Adipose tissue (tissue), 3 donors: ENCODE results near the gene CUBN. TPM values are rescaled to one million over a fixed set of nuclear protein-coding genes. Genes with fewer than 3 reads are reported as not detected.

ENCODE experiments used
- H3K27ac ChIP-seq: one replicate; pipeline ENCODE4 v1.5.1; 2013; ENCODE audit warnings: low read depth, low read length
- WGBS, 3 donors: extraction: QIAGEN DNeasy Blood & Tissue Kit; methylation state at CpG; one replicate each; pipeline ENCODE4 v1.1.7; 2013; 5-methylcytosine and 5-hydroxymethylcytosine counted together
- polyA plus RNA-seq, 3 donors: library from polyadenylated mRNA; stranded (reverse); fragments of 200-250 nt; gene quantifications; one replicate each; pipeline ENCODE4 v1.2.3, GENCODE V29; 2013
- donor health status: healthy with polysubstance abuse.
- donor health status: Bipolar disorder and iron deficiency.
- donor health status: healthy.

Gene CUBN
- polyA plus RNA-seq, 3 donors, result 0.20 to 0.56 (median 0.36) TPM

DNA sequence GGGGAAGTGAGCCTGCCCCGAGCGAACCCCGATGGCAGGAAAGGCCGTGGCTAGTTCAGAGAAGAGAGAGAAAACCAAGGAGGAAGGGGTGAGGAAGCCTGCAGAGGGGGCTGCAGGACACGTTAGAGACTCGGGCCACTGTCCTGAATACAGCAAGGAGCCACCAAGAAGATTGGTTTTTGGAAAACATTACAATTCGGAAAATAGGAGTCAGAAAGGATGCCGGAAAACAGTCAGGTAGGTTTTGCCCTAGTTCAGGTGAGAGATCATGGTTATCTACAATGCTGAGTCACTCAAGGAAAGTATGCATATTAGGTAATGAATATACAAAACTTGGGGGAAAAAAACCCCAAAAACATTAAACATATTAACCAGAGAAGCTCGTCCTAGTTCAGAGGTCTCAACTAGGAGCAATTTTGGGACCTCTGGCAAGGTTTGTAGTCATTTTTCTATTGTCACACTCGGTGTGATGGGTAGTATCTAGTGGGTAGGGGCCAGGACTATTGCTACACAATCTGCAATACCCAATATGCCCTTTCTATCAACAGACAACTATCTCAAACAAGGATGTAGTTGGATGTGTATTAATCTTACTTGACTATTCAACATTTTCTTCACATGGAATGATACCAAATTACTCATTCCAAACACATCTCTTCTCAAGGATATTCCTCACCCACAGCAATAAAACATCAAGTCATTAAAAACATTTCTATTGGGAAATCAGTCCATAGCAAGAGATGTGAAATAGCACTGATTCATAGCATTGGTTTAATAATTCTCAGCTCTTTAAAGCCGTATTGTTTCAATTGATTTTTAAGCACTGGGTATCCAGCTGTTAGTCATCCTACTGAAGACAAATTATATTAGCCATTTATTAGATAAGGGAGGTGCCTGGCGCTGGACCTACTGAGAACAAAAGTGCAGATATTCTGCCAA, 238.0 kb downstream of the CUBN start:
- WGBS, 3 donors, result 22 to 25% (median 23%) methylated on average over 12 of the region's 12 CpGs

DNA sequence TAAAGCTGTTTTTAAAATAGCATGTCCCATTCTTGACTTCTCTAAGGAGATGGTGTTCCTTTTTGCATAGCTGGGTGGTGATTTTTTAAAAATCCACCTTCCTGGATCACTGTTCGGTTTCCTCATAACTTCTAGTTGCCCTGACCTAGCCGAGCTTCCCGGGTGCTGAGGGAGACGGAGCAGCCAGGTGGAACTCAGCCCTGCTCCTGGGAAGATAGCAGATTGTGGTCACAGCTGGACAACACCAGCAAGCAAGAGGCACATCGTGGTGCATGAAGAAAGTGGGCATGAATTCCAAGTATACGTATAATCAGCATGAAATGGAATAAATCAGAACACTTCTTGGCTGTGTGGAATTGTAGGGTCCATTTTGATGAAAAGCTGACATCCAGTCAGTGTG, 238.9 kb downstream of the CUBN start:
- WGBS, 3 donors, result 56 to 89% (median 88%) methylated on average over 6 of the region's 6 CpGs
- H3K27ac ChIP-seq, result no peak overlapping the region

More for the DNA sequence above, 238.0 kb downstream of the CUBN start:
- H3K27ac ChIP-seq, result no peak overlapping the region

DNA sequence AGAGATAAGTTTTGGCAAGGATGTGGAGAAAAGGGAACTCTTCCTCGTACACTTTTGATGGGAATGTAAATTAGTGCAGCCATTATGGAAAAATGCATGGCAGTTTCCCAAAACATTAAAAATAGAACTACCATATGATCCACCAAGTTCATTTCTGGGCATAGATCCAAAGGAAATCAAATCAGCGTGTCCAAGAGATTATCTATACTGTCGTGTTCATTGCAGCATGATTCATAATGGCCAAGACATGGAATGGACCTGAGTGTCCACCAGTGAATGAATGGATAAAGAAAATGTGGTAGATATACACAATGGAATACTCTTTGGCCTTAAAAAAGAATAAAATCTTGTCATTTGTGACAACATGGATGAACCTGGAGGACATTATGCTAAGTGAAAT, 242.0 kb downstream of the CUBN start:
- 19 to 53% (median 46%) methylated on average over 3 of the region's 3 CpGs for WGBS, 3 donors
- H3K27ac ChIP-seq, result no peak overlapping the region

DNA sequence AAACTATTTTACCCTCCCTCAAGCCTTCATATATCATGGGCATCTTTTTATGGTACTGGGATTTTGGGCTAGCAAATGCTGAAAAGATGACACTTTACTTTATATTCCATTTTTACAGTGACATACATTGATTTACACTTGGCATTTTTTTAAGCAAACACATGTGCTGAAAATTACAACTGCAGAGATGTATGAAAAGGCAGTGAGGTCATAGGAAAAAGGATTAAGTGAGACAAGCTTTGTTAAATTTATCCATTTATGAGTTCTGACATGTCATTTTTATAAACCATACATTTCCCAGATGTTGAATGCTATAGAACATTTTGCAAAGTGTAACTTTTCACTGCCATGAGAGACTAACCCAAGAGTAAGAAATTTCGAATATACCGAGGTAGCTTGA, 243.6 kb downstream of the CUBN start:
- 83 to 87% (median 83%) methylated on average over 2 of the region's 2 CpGs for WGBS, 3 donors

DNA sequence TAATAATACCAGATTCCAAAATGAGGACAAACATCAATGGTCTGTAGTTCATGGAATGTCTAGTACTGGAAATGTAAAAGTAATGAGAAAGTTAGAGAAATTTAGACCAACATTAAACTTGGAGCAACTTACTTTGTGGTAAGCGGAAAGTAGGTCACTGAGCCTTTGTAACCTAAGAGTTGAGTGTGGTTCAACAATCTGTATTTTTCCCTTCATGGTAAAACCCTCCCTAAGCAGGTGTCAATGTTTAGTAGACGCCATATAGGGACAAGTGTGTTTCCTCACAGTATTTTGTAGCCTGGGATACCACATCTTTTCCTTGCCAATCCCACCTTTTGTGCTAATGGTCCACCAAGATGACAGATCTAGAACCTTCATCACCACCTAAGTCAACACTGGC, 245.1 kb downstream of the CUBN start:
- H3K27ac ChIP-seq, result no peak overlapping the region
- 81 to 93% (median 92%) methylated on average over 2 of the region's 2 CpGs for WGBS, 3 donors

More for the DNA sequence above, 243.6 kb downstream of the CUBN start:
- no peak overlapping the region for H3K27ac ChIP-seq

DNA sequence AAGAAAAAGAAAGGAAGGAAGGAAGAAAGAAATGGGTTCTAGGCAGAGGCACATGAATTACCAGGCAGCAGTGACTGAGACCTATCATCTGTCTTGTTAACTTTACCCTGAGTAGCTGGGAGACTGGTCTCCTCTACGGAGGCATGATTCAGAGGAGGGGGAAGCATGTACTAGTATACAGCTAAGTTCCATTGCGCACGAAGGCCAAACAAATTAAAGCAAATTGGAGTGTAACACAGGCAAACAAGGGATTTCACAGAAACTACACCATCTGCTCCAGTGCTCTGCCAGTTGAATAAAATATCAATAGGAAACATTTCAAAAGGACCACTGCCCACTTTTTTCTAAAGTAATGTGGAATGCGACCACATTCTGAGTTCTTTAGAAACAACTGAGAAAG, 246.5 kb downstream of the CUBN start:
- H3K27ac ChIP-seq, result no peak overlapping the region
- WGBS, 3 donors, result 88 to 90% (median 90%) methylated on average over 4 of the region's 4 CpGs

DNA sequence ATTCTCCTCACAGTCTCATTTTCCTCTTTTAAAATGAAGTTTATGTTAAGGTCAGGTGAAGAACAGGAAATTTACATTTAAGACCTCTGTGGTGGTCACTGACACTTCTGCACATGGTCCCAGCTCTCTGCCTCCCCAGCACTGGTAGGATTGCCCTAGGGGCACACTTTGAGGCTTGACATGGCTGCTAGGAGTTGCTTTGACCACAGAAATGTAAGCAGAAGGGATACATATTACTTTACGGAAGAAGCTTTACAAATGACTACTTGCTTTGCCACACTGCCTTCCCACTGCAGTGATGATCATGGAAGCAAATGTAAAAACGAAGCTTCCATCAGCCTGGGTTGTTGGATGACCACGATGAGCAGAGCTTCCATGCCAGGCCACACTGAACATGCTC, 259.3 kb downstream of the CUBN start:
- H3K27ac ChIP-seq, result no peak overlapping the region
- 83 to 92% (median 88%) methylated on average over 3 of the region's 3 CpGs for WGBS, 3 donors

DNA sequence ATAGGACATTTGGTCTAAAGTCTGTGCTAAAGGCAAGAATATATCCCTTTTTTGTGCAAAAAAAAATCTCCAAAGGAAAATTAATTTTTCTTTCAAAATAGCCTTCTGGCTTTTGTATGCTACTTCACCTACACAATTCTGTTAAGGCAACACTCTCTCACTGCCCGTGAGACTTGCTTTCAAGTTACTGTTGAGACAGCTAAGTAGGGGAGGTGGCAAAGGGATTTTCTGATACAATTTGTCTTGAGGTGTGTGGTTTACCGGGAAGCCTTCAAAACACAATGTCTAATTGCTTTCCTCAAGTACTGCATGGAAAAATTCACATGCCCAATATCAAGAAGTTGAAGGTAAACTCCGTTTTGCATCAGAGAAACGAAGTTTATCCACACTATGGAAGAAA, 261.6 kb downstream of the CUBN start:
- H3K27ac ChIP-seq, result no peak overlapping the region
- WGBS, 3 donors, result 65 to 81% (median 79%) methylated on average over 4 of the region's 4 CpGs

DNA sequence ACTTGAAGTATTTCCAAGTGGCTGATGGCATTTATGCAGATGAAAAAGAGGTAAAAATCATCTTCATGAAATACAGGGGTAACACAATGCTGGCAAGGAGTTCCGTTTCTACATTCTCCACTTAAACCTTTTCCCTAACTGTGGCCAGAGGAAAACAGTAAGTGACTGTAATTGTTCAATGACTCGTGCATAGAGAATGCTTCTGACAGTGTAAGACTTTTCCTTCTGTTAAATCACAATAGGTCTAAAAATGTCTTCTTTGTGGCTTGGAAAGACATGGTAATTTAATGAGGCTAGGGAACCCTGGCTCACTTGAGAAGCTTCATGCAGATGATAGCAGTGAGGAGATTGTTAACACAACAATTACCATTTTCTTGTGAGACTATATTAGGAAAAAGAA, 262.1 kb downstream of the CUBN start:
- H3K27ac ChIP-seq, result no peak overlapping the region
- 36 to 56% (median 37%) methylated on average over 2 of the region's 2 CpGs for WGBS, 3 donors

DNA sequence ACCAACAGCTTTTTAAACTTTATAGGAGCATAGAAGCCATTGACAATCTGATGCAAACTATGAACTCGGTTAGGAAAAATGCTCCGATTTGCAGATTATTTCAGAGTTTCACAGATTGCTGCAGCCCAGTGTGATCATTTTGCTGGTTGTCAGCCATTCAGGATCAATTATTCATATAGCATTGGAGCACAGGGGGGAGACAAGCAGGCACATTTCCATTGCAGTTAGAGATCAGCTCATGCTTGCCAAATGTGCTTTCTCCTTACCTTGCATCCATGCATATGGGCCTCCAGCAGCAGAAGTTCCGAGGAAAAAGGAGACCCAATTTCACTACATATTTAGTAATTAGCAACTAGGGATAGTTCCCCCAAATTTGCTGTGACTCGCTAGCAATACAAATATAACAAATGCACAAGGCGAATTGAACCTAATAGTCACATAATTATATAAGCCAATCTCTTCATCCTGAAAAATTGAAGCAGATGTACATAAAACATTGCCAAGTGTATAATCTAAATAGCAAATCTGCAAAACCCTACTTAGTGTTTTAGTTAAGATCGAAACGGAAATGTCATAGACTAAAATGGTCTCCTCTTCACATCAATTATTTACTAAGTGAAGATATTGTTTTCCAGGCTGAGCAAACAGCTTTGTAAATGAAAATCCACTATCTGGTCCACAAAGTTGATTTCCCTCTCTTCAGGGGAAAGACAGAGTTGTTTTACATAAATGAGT, 262.9 kb downstream of the CUBN start:
- WGBS, 3 donors, result 84 to 92% (median 90%) methylated on average over 7 of the region's 7 CpGs
- no peak overlapping the region for H3K27ac ChIP-seq

DNA sequence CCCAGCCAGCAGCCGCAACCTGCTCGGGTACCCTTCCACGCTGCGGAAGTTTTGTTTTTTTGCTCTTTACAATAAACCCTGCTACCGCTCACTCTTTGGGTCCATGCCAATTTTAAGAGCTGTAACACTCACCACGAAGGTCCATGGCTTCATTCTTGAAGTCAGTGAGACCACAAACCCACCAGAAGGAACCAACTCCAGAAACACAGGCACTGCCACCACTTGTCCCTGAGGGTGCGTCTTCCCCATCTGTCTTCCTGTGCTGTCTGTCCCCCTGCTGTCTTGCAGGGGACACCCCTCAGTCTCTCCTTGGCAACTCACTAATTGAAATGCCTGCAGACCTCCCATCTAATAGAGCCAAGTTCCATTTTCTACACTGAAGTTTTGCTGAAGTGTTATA, 263.8 kb downstream of the CUBN start:
- H3K27ac ChIP-seq, result no peak overlapping the region
- WGBS, 3 donors, result 53 to 78% (median 60%) methylated on average over 7 of the region's 7 CpGs

DNA sequence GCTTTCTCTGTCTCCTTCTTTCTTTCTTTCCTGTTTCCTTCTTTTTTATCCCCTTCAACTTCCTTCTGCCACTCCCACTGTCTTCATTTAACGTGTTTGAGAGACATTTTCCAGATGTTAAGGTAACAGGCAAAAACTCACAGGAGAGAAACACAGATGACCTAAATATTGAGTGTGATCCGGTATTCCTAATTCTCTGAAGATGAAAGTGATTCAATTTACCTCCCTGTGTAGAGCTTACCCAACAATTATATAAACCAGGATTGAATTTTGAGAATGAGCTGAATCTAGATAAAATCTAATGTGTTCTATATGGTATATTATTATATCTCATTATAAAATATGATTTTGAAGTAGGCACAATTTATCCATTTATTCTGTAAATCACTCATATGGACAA, 265.8 kb downstream of the CUBN start:
- no peak overlapping the region for H3K27ac ChIP-seq
- WGBS, 3 donors, result 75 to 77% (median 76%) methylated on average over 2 of the region's 2 CpGs

DNA sequence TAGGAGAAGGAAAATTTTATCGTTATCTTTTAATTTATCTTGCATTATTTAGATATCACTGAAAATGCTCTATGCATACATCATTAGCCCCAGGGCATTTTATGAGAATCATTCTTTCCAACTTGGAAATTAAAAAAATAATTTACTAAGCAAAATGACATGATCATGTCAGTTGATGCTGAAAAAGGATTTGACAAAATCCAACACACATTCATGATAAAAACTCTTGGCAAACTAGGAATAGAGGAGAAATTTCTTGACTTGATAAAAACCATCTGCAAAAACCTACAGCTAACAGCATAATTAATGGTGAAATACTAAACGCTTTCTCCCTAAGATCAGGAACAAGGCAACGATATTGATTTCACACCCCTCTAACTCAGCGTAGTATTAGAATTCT, 272.2 kb downstream of the CUBN start:
- no peak overlapping the region for H3K27ac ChIP-seq
- WGBS, 3 donors, result 69 to 83% (median 76%) methylated on average over 4 of the region's 4 CpGs

DNA sequence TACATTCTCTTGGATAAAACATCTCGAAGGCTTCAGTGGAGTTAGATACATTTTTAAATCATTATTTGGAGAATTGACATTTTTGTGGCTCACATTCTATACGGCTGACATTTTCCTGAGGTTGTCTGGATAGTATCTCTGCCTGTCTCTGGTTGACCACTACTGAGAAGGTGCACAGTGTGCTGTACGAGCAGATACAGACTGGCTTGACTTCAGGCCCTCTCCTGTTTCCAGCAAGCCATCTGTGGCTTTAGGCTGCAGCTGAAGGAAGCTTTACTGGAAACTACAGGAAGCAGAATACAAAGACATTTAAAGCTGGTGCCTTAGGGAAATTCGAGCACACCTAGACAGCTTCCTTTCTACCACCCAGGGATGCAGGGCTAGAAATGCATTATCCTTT, 273.0 kb downstream of the CUBN start:
- WGBS, 3 donors, result 50 to 56% (median 52%) methylated on average over 4 of the region's 4 CpGs
- H3K27ac ChIP-seq, result no peak overlapping the region

DNA sequence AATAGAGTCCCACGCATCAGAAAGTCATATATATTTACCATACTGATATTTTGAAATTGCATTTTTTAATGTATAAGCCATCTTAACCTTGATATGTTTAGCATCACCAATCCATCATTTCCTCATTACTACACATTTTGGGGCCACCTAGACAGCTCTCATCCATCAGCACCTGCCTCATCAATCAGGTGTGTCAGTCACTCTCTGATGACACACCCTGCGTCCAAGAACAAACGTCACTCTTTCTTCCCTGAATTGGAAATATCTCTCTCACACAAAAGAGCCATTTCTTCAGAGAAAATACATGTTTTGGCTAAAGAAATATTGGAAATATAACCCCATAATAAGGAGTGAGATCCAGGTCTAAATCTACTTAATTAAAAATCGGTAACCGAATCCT, 273.5 kb downstream of the CUBN start:
- 71 to 82% (median 82%) methylated on average over 5 of the region's 5 CpGs for WGBS, 3 donors
- no peak overlapping the region for H3K27ac ChIP-seq

DNA sequence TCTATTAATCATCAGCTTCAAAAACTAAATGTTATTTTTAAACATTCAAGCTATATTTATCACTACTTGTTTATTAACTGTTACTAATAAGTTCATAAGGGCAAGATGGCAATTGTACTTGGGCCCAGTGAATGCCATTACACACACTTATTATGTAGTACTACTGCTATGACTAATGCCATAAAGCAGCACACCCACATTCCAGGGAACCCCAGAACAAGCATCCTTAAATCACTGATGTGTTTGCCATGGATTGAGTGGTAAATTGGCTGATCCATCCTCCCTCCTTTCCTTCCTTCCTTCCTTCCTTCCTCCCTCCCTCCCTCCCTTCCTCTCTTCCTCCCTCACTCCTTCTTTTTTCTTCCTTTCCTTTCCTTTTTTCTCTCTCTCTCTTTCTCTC, 275.0 kb downstream of the CUBN start:
- no peak overlapping the region for H3K27ac ChIP-seq

DNA sequence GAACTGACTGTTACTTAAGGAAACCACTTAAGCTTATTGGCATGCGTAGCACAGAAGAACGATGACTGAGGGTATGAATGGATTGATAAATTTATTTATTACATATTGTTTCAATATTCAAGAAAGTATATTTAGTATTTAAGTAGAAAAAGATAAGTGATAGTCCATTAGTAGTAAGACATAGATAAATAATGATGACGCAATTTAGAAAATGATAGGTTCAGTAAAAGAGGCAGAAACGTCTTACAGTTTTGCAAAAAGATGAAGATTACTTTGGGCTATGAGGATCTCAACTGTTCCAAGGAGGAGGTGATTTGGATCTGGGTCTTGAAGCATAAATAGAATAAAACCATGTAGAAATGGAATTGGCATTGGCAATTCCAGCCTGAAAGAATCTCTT, 275.8 kb downstream of the CUBN start:
- WGBS, 3 donors, result 87 to 92% (median 89%) methylated on average over 4 of the region's 4 CpGs
- no peak overlapping the region for H3K27ac ChIP-seq

DNA sequence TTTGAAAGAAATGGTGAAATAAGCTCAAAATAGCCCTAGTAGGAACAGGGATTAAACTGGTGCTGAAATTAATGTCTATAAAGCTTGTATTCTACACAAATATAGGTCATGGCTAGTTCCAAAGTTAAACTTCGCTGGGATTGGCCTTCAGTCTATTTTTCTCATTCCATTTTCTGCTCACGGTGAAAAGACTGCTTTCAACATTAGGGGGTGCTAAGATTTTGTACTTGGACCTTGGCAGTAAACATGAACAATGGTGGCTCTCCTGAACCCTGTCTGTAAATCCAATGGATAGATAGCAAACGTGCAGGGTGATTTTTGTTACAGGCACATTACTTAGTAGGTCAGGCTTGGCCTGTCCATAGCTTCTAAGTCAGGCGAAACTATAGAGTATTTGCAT, 276.4 kb downstream of the CUBN start:
- H3K27ac ChIP-seq, result no peak overlapping the region
- 51 to 58% (median 55%) methylated on average over 4 of the region's 4 CpGs for WGBS, 3 donors

DNA sequence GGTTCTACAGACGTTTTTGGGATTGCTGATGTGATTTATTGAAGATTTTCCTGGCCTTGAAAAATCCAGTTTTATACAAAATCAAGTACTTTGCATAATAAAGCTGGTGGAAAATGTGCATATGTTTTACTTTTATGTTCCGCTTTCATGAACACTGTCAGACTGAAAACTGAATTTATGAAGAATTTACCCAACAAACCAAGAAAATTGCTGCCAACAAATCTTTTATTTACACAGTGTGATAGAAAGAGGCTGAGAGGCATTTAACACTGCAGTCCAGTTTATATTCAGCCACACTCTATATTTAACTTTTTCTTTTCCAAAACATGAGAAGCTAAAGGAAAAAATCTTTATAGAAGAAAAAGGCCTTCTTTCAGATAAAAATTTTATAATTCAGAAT, 277.0 kb downstream of the CUBN start:
- no peak overlapping the region for H3K27ac ChIP-seq
- 27 to 77% (median 73%) methylated on average over 2 of the region's 2 CpGs for WGBS, 3 donors
